IMR-90 (cell line): Measurements from ENCODE around the gene EMX1. TPM values are rescaled to one million over a fixed set of nuclear protein-coding genes. Genes with fewer than 3 reads are reported as not detected.

Source experiments
- ATAC-seq: fragments of 200-7000 bp; cut with Tn5 transposase; 2 replicates; pipeline ENCODE4 v1.9.1; 2020; ENCODE audit warnings: low read depth, mild to moderate bottlenecking, moderate library complexity
- BruUV-seq: library from RNA; stranded (reverse); fragments of 400-500 nt; replicated peaks from 2 replicates; lab custom pipeline; 2021; lab: Mats Ljungman, UMichigan
- CTCF ChIA-PET: fragments of 300-600 bp; formaldehyde crosslinking; extraction: SDS; loops from one replicate; lab custom pipeline; 2021; ENCODE audit warnings: antibody characterized with exemption; lab: Yijun Ruan, JAX
- POLR2A ChIA-PET: fragments of 300-600 bp; sonication (Branson Sonifier 250); formaldehyde crosslinking; loops from one replicate; lab custom pipeline; 2022; ENCODE audit warnings: antibody characterized with exemption; ENCODE audit not compliant: unreplicated experiment; lab: Charles Lee
- DNase-seq: peaks from one replicate; pipeline ENCODE4 v3.0.0; 2013
- H2AFZ ChIP-seq: replicated peaks from 2 replicates; pipeline ENCODE3; 2013; ENCODE audit warnings: low read length, mild to moderate bottlenecking; ENCODE audit not compliant: poor library complexity
- H2AK5ac ChIP-seq: 2 replicates; pipeline ENCODE4 v1.6.1; 2013; ENCODE audit warnings: low read depth, low read length, inconsistent platforms
- H2AK9ac ChIP-seq: replicated peaks from 2 replicates; pipeline ENCODE3; 2013; ENCODE audit warnings: mild to moderate bottlenecking, low read depth, low read length, moderate library complexity; ENCODE audit not compliant: poor library complexity
- H2BK120ac ChIP-seq: 2 replicates; pipeline ENCODE4 v1.6.1; 2013; ENCODE audit warnings: low read depth, low read length, inconsistent platforms
- H2BK15ac ChIP-seq: 3 replicates; pipeline ENCODE4 v1.6.1; 2013; ENCODE audit warnings: low read depth, low read length, inconsistent platforms
- H2BK20ac ChIP-seq: 2 replicates; pipeline ENCODE4 v1.6.1; 2013; ENCODE audit warnings: low read depth, mild to moderate bottlenecking, inconsistent platforms, low read length, moderate library complexity
- H2BK5ac ChIP-seq: 2 replicates; pipeline ENCODE4 v1.6.1; 2013; ENCODE audit warnings: mild to moderate bottlenecking, low read depth, low read length, inconsistent platforms; ENCODE audit not compliant: poor library complexity, severe bottlenecking
- H3K14ac ChIP-seq: replicated peaks from 2 replicates; pipeline ENCODE4 v1.6.1; 2013; ENCODE audit warnings: low read depth, low read length, inconsistent platforms
- H3K18ac ChIP-seq: 2 replicates; pipeline ENCODE4 v1.6.1; 2013; ENCODE audit warnings: low read depth, low read length, control low read depth
- H3K23ac ChIP-seq: 2 replicates; pipeline ENCODE4 v1.6.1; 2013; ENCODE audit warnings: low read depth, low read length, inconsistent platforms
- H3K27ac ChIP-seq: 2 replicates; pipeline ENCODE4 v1.5.1; 2013; ENCODE audit warnings: mild to moderate bottlenecking, control low read depth, low read length; ENCODE audit not compliant: insufficient read depth
- H3K27me3 ChIP-seq: 2 replicates; pipeline ENCODE4 v1.6.1; 2013; ENCODE audit warnings: low read length; ENCODE audit not compliant: control insufficient read depth, insufficient read depth
- H3K36me3 ChIP-seq: 2 replicates; pipeline ENCODE4 v1.6.1; 2013; ENCODE audit warnings: low read length, mixed read lengths; ENCODE audit not compliant: control insufficient read depth, insufficient read depth
- H3K4ac ChIP-seq: 2 replicates; pipeline ENCODE4 v1.6.1; 2013; ENCODE audit warnings: low read depth, low read length, inconsistent platforms
- H3K4me1 ChIP-seq: 2 replicates; pipeline ENCODE4 v1.6.1; 2013; ENCODE audit warnings: low read length, mixed read lengths; ENCODE audit not compliant: control insufficient read depth, insufficient read depth
- H3K4me2 ChIP-seq: 2 replicates; pipeline ENCODE4 v1.6.1; 2013; ENCODE audit warnings: low read depth, mild to moderate bottlenecking, control low read depth, low read length, moderate library complexity
- H3K4me3 ChIP-seq: 2 replicates; pipeline ENCODE4 v1.5.1; 2013; ENCODE audit warnings: low read depth, mild to moderate bottlenecking, control low read depth, low read length, moderate library complexity; ENCODE audit not compliant: insufficient read depth
- H3K56ac ChIP-seq: 2 replicates; pipeline ENCODE4 v1.6.1; 2013; ENCODE audit warnings: low read length, inconsistent platforms; ENCODE audit not compliant: insufficient read depth; ENCODE audit errors: extremely low read depth
- H3K79me1 ChIP-seq, 2 experiments: 2 replicates each; pipeline ENCODE4 v1.6.1; 2013; ENCODE audit warnings: low read length in 2 of 2, inconsistent platforms in 1 of 2, low read depth in 1 of 2
- H3K9ac ChIP-seq: 2 replicates; pipeline ENCODE4 v1.6.1; 2013; ENCODE audit warnings: low read depth, low read length, control low read depth
- H3K9me1 ChIP-seq: 2 replicates; pipeline ENCODE4 v1.6.1; 2013; ENCODE audit warnings: low read length, inconsistent platforms; ENCODE audit not compliant: insufficient read depth
- H3K9me3 ChIP-seq: 2 replicates; pipeline ENCODE4 v1.6.1; 2013; ENCODE audit warnings: low read length; ENCODE audit not compliant: control insufficient read depth, insufficient read depth
- H4K20me1 ChIP-seq: 2 replicates; pipeline ENCODE4 v1.6.1; 2013; ENCODE audit warnings: low read length, inconsistent platforms; ENCODE audit not compliant: insufficient read depth
- H4K5ac ChIP-seq: 2 replicates; pipeline ENCODE4 v1.6.1; 2013; ENCODE audit warnings: mild to moderate bottlenecking, low read depth, low read length, control low read depth
- H4K8ac ChIP-seq, 2 experiments: 2 replicates each; pipeline ENCODE4 v1.6.1; 2013; ENCODE audit warnings: low read depth in 2 of 2, low read length in 2 of 2, control low read depth in 1 of 2, inconsistent platforms in 1 of 2
- H4K91ac ChIP-seq: 2 replicates; pipeline ENCODE4 v1.6.1; 2013; ENCODE audit warnings: low read depth, low read length, inconsistent platforms; ENCODE audit not compliant: insufficient read depth
- CEBPB ChIP-seq: IDR thresholded peaks from 2 replicates; pipeline ENCODE4 v1.6.1; 2012; ENCODE audit warnings: low read depth, low read length, improper control_type of control experiment
- CHD1 ChIP-seq: IDR thresholded peaks from 2 replicates; pipeline ENCODE4 v1.6.1; 2012; ENCODE audit warnings: low read depth, low read length, improper control_type of control experiment
- MAFK ChIP-seq: IDR thresholded peaks from 2 replicates; pipeline ENCODE4 v1.6.1; 2012; ENCODE audit warnings: low read depth, low read length, improper control_type of control experiment
- MXI1 ChIP-seq: IDR thresholded peaks from 2 replicates; pipeline ENCODE4 v1.6.1; 2012; ENCODE audit warnings: low read depth, mild to moderate bottlenecking, low read length, moderate library complexity, borderline replicate concordance
- NFE2L2 ChIP-seq: fragments of 150-350 bp; IDR thresholded peaks from 2 replicates; pipeline ENCODE4 v1.6.1; 2016; ENCODE audit warnings: low read depth, mild to moderate bottlenecking, low read length
- RAD21 ChIP-seq: IDR thresholded peaks from 2 replicates; pipeline ENCODE4 v1.6.1; 2012; ENCODE audit warnings: low read length, improper control_type of control experiment
- RFX5 ChIP-seq: IDR thresholded peaks from 2 replicates; pipeline ENCODE4 v1.8.0; 2012; ENCODE audit warnings: low read depth, mild to moderate bottlenecking, low read length, moderate library complexity
- WGBS, 2 experiments: methylation state at CpG; one replicate each; pipeline versions ENCODE4 v1.1.5 to v1.1.7; 2013; ENCODE audit warnings: missing lambda C conversion rate in 2 of 2; ENCODE audit not compliant: insufficient read length in 1 of 2; ENCODE audit errors: extremely low coverage in 2 of 2; 5-methylcytosine and 5-hydroxymethylcytosine counted together
- dilution Hi-C: fragments of 300-500 bp; cut with HindIII; formaldehyde crosslinking; loops from one replicate; pipeline ENCODE4 v1.14.3; 2018; ENCODE audit warnings: low sequenced_read_pairs; ENCODE audit not compliant: unreplicated experiment
- in situ Hi-C: fragments of 300-500 bp; cut with MboI; formaldehyde crosslinking; loops from 3 replicates; pipeline ENCODE4 v1.14.3; 2019; ENCODE audit warnings: low sequenced_read_pairs, inconsistent platforms, mixed read lengths
- intact Hi-C: fragments of 100-400 bp; cut with micrococcal nuclease; formaldehyde crosslinking; loops from 2 replicates; pipeline ENCODE4 v1.10.0; 2022
- polyA plus RNA-seq, 3 experiments: library from polyadenylated mRNA; depleted of rRNA; stranded (reverse); fragments of >200 nt; gene quantifications; 2 replicates each; pipeline ENCODE4 v1.2.3, GENCODE V29; 2012; ENCODE audit warnings: low replicate concordance in 1 of 3
- total RNA-seq: library from RNA; depleted of rRNA; stranded (reverse); fragments of >200 nt; gene quantifications from 2 replicates; pipeline ENCODE4 v1.2.3, GENCODE V29; 2012

The EMX1 gene
- total and polyA plus RNA-seq, 2 of the 4 experiments (the other 2 are of a cell fraction), result not detected

GRCh38 chr2:72896446-72896845 is 20.9 kb upstream of the EMX1 start:
- no peak for DNase-seq
- no peak overlapping the region for H2BK5ac ChIP-seq

More at GRCh38 chr2:72896446-72896845, 20.9 kb upstream of the EMX1 start:
- dilution Hi-C loops, result no loop called here
- ChIA-PET POLR2A (no interaction called here), CTCF (interaction anchor here (0.7 to 0.8 kb wide), 2 partner anchors 78 to 260 kb away, joined by 3 read pairs; no protein-coding TSS in a partner anchor)
- no TSS peak for BruUV-seq
- no peak overlapping the region for H2AFZ ChIP-seq
- WGBS, 2 experiments, result no CpG with 5 or more reads among the region's 4 CpGs
- peaks cover 3% of the 10 kb centered on the region; the same call in 1 of the 2 replicates for H3K4me1 ChIP-seq
- H2AK9ac ChIP-seq, result no peak overlapping the region
- H3K4ac ChIP-seq, result no peak overlapping the region
- H2BK20ac ChIP-seq, result no peak overlapping the region
- no peak overlapping the region for H3K23ac ChIP-seq
- ATAC-seq, result no peak
- H3K79me1 ChIP-seq, result no peaks in the 10 kb centered on the region
- TF ChIP-seq CEBPB (no peak), MAFK (no peak), CHD1 (no peak), NFE2L2 (no peak), RFX5 (no peak), RAD21 (no peak), MXI1 (no peak)
- H3K9me1 ChIP-seq, result no peaks in the 10 kb centered on the region
- peaks cover 55% of the 10 kb centered on the region for H3K27me3 ChIP-seq
- H3K56ac ChIP-seq, result no peak overlapping the region
- in situ Hi-C loops, result loop anchor here (25.0 kb wide), 1 partner anchor 1359 kb away; no protein-coding TSS in a partner anchor
- no peak overlapping the region for H3K4me3 ChIP-seq
- H3K9ac ChIP-seq, result no peak overlapping the region
- H4K20me1 ChIP-seq, result no peaks in the 10 kb centered on the region
- intact Hi-C loops, result no loop called here
- no peak overlapping the region for H3K27ac ChIP-seq
- no peaks in the 10 kb centered on the region; the same call in 1 of the 2 replicates for H3K36me3 ChIP-seq
- no peak overlapping the region for H2AK5ac ChIP-seq
- H4K91ac ChIP-seq, result no peak overlapping the region
- no peak overlapping the region for H2BK120ac ChIP-seq
- H3K9me3 ChIP-seq, result no peaks in the 10 kb centered on the region
- H3K14ac ChIP-seq, result no peak overlapping the region
- H3K4me2 ChIP-seq, result no peak overlapping the region
- H4K8ac ChIP-seq, result no peak overlapping the region
- H3K18ac ChIP-seq, result no peak overlapping the region
- no peak overlapping the region for H4K5ac ChIP-seq
- no peak overlapping the region for H2BK15ac ChIP-seq
